ENCODE results near the gene WLS.

WLS gene

DNA sequence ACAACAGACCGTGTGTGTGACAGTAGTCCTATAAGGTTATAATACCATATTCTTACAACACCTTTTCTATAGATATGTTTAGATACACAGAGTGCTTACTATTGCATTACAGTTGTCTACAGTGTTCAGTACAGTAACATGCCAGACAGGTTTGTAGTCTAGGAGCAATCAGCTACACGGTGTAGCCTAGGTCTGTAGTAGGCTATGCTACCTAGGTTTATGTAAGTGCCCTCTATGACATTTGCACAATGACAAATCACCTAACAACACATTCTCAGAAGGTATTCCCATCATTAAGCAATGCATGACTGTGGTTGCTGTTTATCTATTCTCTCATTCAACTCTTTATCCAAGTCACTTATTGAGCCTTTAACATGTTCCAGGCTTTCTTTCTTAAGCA is 1.8 kb upstream of the WLS start:
- no peak for TF ChIP-seq GATA1 (IDR thresholded peaks at IDR 0.05; ENCODE audit: low read depth, low read length)
- no peak for TF ChIP-seq POLR2A (IDR thresholded peaks at IDR 0.05; ENCODE audit: low read length)

GRCh38 chr1:68233202-68233601 is 879 bp upstream of the WLS start:
- TF ChIP-seq GATA1 (IDR thresholded peaks at IDR 0.05; ENCODE audit: low read depth, low read length), result no peak
- no peak for TF ChIP-seq POLR2A (IDR thresholded peaks at IDR 0.05; ENCODE audit: low read length)
- DNase-seq, result no peak

More for the DNA sequence above, 1.8 kb upstream of the WLS start:
- no peak for DNase-seq

- TF ChIP-seq GATA1 (IDR thresholded peaks at IDR 0.05; ENCODE audit: low read depth, low read length) (no peak), POLR2A (IDR thresholded peaks at IDR 0.05; ENCODE audit: low read length) (no peak)
- no peak for DNase-seq
Observed at GRCh38 chr1:68231627-68232288, 565 bp downstream of the WLS start.

GRCh38 chr1:68230901-68231626 is 1.3 kb downstream of the WLS start:
- TF ChIP-seq GATA1 (IDR thresholded peaks at IDR 0.05; ENCODE audit: low read depth, low read length) (no peak), POLR2A (IDR thresholded peaks at IDR 0.05; ENCODE audit: low read length) (no peak)

GRCh38 chr1:68230484-68230802 is 1.9 kb downstream of the WLS start:
- TF ChIP-seq POLR2A (IDR thresholded peaks at IDR 0.05; ENCODE audit: low read length) (no peak), GATA1 (IDR thresholded peaks at IDR 0.05; ENCODE audit: low read depth, low read length) (no peak)
- DNase-seq, result no peak

More at GRCh38 chr1:68230901-68231626, 1.3 kb downstream of the WLS start:
- no peak for DNase-seq

GRCh38 chr1:68229650-68230483 is 2.5 kb downstream of the WLS start:
- TF ChIP-seq GATA1 (IDR thresholded peaks at IDR 0.05; ENCODE audit: low read depth, low read length) (no peak), POLR2A (IDR thresholded peaks at IDR 0.05; ENCODE audit: low read length) (no peak)
- no peak for DNase-seq

DNA sequence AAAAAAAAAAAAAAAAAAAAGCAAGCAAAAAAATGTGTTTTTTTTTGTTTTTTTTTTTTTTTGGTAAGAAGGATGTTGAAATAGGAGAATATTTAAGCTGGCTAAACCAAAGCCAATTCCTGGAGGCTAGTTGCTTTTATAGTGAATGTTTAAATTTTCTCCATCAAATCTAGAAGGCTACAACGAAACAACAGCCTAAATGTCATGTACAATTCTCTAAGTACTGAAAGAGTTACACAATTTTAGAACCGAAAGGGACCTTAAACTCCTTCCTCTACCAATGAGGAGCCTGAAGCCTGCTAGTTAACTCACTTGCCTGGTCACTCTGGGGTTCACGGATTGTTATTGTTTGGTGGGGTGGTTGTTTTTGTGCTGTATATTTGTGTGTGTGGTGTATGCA is 3.5 kb downstream of the WLS start:
- no peak for TF ChIP-seq POLR2A (IDR thresholded peaks at IDR 0.05; ENCODE audit: low read length)
- DNase-seq, result no peak

DNA sequence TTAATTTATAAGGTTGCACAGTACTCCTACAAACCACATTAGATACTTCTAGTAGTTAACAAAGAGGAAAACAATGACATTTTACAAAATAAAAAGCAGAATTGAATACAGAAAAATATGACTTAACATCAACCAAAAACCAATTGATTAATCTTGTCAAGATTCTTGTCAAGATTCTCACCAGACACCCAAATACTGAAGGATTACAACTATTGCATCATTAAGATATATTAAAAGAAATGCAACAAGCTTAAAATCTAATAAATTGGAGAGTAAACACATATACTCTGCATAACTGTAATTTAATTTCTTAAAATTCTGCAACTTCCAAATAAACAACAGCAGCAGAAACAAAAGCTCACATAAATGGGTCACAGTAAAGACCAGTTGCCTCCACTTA is 4.7 kb downstream of the WLS start:
- TF ChIP-seq POLR2A (IDR thresholded peaks at IDR 0.05; ENCODE audit: low read length), result no peak
- TF ChIP-seq GATA1 (IDR thresholded peaks at IDR 0.05; ENCODE audit: low read depth, low read length), result no peak
- DNase-seq, result no peak

GRCh38 chr1:68225781-68226180 is 6.5 kb downstream of the WLS start:
- DNase-seq, result no peak
- TF ChIP-seq POLR2A (IDR thresholded peaks at IDR 0.05; ENCODE audit: low read length), result no peak
- TF ChIP-seq GATA1 (IDR thresholded peaks at IDR 0.05; ENCODE audit: low read depth, low read length), result no peak

DNA sequence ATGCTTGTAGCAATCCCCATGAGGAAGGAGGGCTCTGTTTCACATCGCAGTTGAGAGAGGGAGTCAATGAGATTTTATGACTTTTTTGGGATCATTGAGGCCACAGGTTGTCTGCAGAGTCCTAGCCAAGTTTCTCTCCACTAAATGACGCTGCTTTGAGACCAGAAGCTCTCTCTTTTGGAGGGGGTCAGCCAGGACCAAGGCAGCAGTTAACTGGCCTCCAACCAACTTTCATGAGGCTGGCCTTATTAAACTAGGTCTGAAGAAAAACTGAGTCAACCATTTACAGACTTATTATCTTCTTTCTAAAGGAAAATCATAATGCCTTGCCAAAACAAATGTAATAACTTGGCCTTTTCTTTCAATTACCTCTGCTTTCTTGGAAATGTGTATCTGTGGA is 8.6 kb downstream of the WLS start:
- no peak for DNase-seq
- no peak for TF ChIP-seq GATA1 (IDR thresholded peaks at IDR 0.05; ENCODE audit: low read depth, low read length)
- no peak for TF ChIP-seq POLR2A (IDR thresholded peaks at IDR 0.05; ENCODE audit: low read length)

- no peak for DNase-seq
- TF ChIP-seq POLR2A (IDR thresholded peaks at IDR 0.05; ENCODE audit: low read length) (no peak), GATA1 (IDR thresholded peaks at IDR 0.05; ENCODE audit: low read depth, low read length) (no peak)
Observed at GRCh38 chr1:68221980-68222373, 10.3 kb downstream of the WLS start.

DNA sequence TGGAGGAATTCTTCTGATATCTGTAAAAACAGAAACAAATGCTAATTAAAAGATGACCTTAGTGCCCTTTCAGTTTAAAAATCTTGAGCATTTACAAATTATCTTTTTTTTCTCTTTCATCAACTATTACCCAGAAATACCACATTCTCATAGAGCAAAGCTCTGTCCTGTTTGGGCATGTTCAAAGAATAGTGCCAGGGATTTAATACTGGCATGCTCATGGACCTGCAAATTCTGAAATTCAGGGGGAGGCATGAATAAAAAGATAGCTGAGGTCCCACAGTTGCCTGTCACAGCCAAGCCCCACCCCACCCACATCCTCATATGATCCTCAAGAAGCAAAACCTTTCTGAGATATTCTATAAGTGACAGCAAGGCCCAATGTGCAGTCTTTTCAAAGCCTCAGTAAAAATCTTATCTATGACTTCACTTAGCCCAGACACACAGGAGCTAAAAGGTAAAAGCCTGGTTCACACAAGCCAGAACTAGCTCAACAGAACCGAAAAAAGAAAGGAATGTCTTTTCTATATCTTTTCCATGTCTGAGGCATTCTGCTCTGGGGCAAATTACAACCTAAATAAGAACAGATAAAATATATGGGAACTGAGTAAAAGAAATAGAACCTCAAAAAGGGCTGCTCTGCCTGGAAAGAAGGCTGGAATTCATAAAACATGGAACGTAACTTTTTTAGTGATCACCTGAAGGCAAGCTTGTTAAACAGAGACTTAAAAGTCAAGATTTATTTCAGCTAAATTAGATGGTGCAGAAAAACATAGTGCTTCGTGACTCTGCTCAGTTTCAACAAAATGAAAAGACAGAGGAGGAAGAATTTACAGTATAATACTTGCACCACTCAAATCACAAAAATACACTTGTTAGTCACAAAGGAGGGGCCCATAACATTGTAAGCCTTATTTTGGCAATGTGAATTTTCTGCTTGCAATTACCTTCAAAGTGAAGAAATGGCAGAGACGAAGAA is 11.0 kb downstream of the WLS start:
- TF ChIP-seq GATA1 (IDR thresholded peaks at IDR 0.05; ENCODE audit: low read depth, low read length), result no peak
- no peak for TF ChIP-seq POLR2A (IDR thresholded peaks at IDR 0.05; ENCODE audit: low read length)
- no peak for DNase-seq

DNA sequence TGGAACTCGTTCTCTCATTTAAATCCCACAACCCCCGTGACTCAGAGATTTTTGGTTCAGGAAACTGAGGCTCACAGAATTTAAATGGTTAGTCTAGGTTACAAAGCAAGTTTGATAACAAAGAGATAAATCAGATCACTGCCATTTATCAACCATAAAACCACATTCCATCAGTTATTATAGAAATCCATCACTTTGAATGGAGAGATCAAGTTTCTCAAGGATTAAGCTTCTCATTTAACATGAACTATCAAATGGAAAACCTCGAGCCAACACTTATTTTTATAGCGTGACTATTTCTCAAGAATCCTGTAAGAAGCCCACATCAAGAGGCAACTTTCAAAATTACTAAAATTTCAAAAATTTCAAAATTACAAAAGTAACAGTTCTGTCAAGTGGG is 11.9 kb downstream of the WLS start:
- TF ChIP-seq POLR2A (IDR thresholded peaks at IDR 0.05; ENCODE audit: low read length) (no peak), GATA1 (IDR thresholded peaks at IDR 0.05; ENCODE audit: low read depth, low read length) (no peak)
- DNase-seq, result no peak
